Left colon (tissue), 2 donors: Measurements from ENCODE around the gene ULK1. TPM values are rescaled to one million over a fixed set of nuclear protein-coding genes. Genes with fewer than 3 reads are reported as not detected.

Experiments
- ATAC-seq: fragments of 200-7000 bp; cut with Tn5 transposase; one replicate; pipeline ENCODE4 v1.9.1; 2020; ENCODE audit warnings: mild to moderate bottlenecking, moderate library complexity
- DNase-seq, 2 donors: peaks; one replicate each; pipeline ENCODE4 v3.0.0-alpha.2; 2020
- intact Hi-C, 2 donors: fragments of 100-400 bp; cut with DNase I in 1 of 2; cut with micrococcal nuclease in 1 of 2; formaldehyde crosslinking; loops; one replicate each; pipeline versions ENCODE4 v1.11.2 to v1.14.0; 2022; cut with DNase I, micrococcal nuclease
- total RNA-seq, 2 donors: library from RNA; stranded (reverse); fragmentation: NEBNext Ultra II Directional; extraction: Animal tissue kit (Norgen Biotek cat#: 25700); gene quantifications; one replicate each; pipeline ENCODE4 v1.2.1, GENCODE V29; 2021
- donor health status: DM: no; HTN: no; CAD: no.
- donor health status: DM: yes; HTN: yes; CAD: no.

ULK1 gene
- total RNA-seq, 2 donors from 2014 or later = 18.0 to 29.8 TPM

DNA sequence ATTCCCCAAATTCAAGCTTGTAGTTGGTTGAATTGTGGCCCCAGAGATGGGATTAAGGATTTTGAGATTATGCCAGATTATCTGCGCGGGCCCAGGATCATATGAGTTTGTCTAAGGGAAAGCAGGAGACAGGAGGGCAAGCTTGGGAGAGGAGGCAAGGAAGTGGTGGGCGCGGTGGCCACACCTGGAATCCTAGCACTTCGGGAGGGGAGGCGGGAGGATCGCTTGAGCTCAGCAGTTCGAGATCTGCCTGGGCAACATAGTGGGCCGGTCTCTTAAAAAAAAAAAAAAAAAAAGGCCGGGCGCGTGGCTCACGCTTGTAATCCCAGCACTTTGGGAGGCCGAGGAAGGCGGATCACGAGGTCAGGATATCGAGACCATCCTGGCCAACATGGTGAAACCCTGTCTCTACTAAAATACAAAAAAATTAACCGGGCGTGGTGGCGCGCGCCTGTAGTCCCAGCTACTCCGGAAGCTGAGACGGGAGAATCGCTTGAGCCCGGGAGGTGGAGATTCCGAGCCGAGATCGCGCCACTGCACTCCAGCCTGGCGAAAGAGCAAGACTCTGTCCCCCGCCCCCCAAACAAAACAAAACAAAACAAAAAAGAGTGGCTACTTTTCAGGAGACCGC, 33.8 kb downstream of the ULK1 start:
- ATAC-seq (peak; percentile 24), DNase-seq (no peak)
- intact Hi-C loops = no loop called here

DNA sequence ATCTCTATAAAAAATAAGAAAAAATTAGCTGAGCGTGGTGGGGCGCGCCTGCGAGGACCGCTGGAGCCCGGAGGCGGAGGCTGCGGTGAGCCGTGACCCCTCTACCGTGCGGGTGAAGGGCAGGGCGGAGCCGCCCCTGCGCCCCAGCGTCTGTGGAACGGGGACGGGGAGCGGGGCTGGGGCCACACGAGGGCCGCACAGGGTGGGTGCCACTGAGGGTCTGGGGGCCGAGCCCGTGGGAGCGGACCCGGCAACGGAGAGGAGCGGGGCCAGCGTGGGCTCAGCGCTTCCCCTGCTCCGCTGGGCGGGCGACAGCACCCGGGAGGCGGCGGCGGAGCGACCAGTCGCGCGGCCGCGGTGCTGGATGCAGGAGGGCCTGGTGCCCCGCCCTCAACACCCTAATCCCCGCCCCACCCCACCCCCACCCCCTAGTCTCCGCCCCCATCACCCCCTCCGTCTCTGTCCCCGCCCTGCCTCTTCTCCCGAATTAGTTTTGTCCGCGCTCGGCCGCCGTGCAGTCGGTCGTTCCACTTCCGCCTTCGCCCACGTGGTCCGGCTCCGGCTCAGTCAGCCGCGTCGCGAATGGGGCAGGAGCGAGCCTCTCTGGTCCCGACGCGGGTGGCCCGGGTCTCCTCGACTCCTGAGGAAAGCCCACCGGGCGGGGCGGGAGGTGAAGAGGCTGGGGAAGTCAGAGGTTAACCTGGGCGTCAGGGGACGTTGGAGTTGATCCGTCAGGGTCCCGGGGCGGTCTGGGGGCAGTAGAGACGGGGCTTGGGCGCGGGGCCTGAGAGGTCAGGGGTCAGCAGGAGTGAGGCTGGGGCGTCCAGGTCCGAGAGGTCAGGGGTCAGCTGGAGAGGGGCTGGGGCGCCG, 34.5 kb downstream of the ULK1 start, which contains the start of gene PUS1:
TSS of gene PUS1 (plus strand) at position 566 of the 870 bp plus-strand sequence. CDS start 447 bp downstream, outside the sequence.
- ATAC-seq = peak; percentile 90

DNA sequence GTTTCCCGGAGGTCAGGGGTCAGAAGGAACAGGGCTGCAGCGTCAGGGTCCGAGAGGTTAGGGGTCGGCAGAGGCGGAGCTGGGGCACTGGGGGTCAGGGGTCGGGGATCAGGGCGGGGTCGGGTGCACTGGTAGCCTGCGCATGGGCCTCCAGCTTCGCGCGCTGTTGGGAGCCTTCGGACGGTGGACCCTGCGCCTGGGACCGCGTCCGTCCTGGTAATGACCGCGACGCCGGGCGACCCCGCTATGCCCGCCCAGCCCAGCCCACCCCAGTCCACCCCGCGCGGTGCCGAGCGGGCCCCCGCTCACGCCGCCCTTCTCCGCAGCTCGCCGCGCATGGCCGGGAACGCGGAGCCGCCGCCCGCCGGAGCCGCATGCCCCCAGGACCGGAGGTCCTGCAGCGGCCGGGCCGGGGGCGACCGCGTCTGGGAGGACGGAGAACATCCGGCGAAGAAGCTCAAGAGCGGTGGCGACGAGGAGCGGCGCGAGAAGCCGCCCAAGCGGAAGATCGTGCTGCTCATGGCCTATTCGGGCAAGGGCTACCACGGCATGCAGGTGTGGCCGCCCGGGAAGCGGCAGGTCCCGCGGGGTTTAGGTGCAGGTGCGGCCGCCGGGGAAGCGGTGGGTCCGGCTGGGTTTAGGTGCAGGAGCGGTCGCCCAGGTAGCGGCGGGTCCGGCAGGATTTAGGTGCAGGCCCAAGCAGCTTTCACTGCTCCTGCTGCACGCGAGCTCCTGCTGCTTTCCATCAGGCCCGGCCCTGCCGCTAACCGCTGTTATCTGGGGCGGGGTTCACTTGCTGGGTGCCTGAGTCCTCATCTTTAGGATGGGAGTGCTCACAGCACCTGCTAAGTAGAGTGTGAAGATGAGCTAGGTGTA, 35.4 kb downstream of the ULK1 start:
- DNase-seq (peak; percentile 51 to 58), ATAC-seq (peak; percentile 38)
- intact Hi-C loops = no loop called here

More for the DNA sequence above, 34.5 kb downstream of the ULK1 start, which contains the start of gene PUS1:
- intact Hi-C loops = no loop called here
- peak; percentile 93 to 94 for DNase-seq

DNA sequence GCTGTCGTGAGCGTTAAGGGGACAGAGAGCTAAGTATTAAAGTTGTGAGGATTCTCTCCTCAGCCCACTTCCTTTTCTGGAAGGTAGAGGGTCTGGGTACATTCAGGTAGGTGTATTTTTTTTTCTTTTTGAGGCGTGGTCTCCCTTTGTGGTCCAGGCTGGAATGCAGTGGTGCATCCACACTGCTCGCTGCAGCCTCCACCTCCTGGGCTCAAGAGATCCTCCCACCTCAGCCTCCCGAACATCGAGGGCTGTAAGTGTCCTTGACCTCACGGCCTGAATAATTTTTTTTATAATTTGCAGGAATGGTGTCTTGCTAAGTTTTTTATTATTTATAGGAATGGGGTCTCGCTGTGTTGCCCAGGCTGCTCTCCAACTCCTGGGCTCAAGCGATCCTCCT, 36.1 kb downstream of the ULK1 start:
- ATAC-seq (no peak), DNase-seq (no peak)
- intact Hi-C loops = no loop called here

DNA sequence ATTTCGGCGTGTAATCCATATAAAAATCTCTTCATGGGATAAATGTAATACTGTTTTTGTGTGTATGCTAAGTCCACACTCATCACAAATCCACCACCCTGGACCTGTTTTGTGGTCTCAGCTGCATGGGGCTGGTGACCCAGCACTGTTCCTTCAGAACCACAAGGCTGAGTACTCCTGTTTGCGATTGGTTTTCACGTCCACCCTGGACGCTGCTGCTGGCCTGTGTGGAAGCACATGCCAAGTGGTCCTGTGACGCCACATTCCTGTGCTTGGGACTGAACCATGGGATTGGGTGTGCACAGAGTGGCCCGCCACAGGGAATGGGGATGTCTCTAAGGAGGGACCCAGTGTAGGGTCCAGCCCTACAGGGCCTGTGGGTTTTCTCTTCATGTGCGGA, 39.0 kb downstream of the ULK1 start:
- DNase-seq (no peak), ATAC-seq (no peak)
- intact Hi-C loops = no loop called here

DNA sequence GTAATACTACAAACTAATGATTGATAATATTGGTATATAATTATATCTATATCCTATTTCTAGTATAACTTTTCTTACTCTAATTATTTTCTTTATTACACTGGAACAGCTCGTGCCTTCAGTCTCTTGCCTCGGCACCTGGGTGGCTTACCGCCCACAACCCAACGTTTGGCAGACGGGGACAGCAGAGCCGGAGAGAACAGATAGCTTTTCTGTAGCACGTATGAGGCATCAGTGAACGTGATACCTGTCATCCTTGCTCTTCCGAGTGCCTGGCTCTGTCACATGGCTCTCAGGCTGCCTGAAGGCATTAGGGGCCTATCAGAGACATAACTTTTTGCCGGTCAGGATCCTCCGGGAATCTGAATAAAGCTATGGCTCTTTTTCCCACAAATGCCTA, 40.1 kb downstream of the ULK1 start:
- intact Hi-C loops = no loop called here
- ATAC-seq = no peak
- DNase-seq = no peak

DNA sequence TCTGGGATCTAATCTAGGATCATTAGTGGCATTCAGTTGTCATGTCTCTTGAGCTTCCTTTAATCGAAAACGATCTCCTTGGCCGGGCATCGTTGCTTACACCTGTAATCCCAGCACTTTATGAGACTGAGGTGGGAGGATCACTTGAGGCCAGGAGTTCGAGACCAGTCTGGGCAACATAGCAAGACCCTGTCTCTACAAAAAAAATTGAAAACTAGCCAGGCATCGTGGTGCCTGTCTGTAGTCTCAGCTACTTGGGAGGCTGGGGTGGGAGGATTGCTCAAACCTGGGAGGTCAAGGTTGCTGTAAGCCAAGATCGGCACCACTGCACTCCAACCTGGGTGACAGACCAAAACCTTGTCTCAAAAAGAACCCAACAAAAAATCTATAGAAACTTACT, 43.7 kb downstream of the ULK1 start:
- intact Hi-C loops = no loop called here
- ATAC-seq (no peak), DNase-seq (no peak)

DNA sequence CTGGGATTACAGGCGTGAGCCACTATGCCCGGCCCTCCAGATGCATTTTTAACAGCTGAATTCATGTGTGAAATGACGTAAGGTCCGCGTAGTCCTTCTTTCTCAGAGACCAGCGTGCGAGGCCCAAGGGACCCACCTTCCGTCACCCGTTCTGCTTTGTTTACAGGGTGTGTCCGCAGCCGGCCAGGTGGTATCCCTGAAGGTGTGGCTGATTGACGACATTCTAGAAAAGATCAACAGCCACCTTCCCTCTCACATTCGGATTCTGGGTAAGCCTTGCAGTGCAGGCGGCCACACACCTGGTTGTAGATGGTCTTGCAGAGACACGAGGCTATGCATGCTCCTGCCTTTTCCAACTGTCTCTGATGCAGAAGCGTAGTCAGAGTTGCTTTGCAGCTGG, 44.6 kb downstream of the ULK1 start:
- DNase-seq (peak; percentile 73 to 87), ATAC-seq (peak; percentile 95)
- intact Hi-C loops = no loop called here

DNA sequence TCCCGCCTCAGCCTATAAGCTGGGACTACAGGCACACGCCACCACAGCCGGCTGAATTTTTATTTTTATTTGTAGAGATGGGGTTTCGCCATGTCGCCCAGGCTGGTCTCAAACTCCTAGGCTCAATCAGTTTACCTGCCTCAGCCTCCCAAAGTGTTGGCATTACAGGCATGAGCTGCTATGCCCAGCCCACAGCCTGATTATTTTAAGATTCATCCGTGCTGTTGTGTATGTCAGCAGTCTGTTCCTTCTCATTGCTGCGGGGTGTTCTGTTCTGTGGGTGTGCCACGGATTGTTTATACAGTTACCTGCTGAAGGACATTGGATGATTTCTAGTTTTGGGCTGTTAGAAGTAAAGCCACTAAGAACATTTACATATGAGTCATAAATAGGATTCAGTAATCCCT, 45.7 kb downstream of the ULK1 start:
- ATAC-seq (peak; percentile 50), DNase-seq (peak; percentile 9 to 33)
- intact Hi-C loops = no loop called here

DNA sequence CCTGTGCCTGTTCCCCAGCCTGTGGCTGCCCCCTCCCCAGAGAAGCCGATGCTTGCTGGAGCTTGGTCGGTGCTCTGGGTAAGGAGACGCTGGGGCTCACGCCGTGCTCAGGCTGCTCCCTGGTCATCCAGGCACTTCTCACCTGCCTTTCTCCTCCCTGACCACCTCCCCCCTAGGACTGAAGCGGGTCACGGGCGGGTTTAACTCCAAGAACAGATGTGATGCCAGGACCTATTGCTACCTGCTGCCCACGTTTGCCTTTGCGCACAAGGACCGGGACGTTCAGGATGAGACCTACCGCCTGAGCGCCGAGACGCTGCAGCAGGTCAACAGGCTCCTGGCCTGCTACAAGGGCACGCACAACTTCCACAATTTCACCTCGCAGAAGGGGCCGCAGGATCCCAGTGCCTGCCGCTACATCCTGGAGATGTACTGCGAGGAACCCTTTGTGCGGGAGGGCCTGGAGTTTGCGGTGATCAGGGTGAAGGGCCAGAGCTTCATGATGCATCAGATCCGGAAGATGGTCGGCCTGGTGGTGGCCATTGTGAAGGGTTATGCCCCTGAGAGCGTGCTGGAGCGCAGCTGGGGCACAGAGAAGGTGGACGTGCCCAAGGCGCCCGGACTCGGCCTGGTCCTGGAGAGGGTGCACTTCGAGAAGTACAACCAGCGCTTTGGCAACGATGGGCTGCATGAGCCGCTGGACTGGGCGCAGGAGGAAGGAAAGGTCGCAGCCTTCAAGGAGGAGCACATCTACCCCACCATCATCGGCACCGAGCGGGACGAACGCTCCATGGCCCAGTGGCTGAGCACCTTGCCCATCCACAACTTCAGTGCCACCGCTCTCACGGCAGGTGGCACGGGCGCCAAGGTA, 46.9 kb downstream of the ULK1 start:
- intact Hi-C loops = no loop called here
- peak; percentile 5 to 23 for DNase-seq
- no peak for ATAC-seq

DNA sequence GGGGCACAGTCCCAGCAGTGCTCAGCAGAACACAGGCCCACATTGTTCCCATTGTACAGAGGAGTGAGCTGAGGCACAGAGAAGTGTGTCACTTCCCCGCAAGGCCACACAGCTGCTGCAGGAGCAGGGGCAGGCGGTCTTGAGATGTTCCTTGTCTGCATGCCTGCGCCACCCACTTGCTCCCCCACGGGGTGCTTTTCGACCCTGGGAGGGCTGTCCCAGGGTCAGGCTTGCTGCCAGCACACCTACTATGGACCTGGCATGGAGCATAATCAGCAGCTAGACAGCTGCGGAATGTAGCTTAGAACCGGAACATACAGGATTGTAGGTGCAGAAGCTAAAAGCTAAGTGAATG, 47.5 kb downstream of the ULK1 start:
- peak in 1 of 2 donors; percentile 17 for DNase-seq
- intact Hi-C loops = no loop called here
- no peak for ATAC-seq

DNA sequence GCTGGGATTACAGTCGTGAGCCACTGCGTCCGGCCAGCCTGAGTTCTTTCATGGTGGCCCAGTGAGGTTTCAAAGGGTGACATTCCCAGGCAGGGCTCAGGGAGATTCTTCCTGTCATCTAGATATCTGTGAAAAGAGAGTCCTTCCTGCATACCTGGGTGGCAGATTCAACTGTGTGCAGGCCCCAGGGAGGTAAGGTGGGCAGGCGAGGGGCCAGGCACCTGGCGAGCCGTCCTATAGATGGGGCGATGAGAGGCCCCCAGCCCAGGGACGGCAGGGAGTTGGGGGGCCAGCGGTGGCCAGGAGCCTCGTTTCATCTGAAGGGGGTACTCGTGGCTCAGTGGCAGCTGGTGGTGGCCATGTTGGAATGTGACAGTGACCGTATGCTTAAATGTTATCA, 48.2 kb downstream of the ULK1 start:
- no peak for ATAC-seq
- DNase-seq = peak; percentile 3 to 15
- intact Hi-C loops = no loop called here

DNA sequence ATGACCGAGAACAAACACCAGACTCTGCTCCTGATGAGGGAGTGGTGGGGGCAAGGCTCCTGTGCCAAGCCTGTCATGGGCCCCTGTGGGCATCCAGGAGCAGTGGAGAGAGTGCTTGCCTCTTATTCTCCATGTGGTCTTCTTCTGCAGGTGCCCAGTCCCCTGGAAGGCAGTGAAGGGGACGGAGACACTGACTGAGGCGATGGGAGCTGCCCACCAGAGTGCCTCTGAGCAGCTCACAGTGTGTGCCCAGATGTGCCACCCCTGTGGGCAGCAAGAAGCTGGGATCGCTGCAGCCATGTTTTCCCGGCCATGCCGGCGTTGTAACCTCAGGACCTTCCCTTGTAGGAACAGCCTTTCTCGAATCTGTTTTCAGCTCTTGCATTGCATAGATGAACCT, 49.0 kb downstream of the ULK1 start:
- intact Hi-C loops = no loop called here
- no peak for ATAC-seq

DNA sequence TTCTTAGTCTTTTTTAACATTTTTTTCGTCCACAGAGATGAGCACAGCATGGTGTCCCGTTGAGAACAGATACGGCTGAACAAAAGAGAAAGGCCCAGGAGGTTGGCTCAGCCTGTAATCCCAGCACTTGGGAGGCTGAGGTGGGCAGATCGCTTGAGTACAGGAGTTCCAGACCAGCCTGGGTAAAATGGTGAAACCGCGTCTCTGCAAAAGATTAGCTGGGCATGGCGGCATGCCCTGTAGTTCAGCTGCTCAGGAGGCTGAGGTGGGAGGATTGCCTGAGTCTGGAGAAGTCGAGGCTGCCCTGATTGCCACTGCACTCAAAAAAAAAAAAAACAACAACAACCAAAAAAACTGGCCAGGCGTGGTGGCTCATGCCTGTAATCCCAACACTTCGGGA, 49.5 kb downstream of the ULK1 start:
- DNase-seq (peak; percentile 1 to 14), ATAC-seq (no peak)
- intact Hi-C loops = no loop called here

More for the DNA sequence above, 49.0 kb downstream of the ULK1 start:
- DNase-seq = peak; percentile 3 to 11

DNA sequence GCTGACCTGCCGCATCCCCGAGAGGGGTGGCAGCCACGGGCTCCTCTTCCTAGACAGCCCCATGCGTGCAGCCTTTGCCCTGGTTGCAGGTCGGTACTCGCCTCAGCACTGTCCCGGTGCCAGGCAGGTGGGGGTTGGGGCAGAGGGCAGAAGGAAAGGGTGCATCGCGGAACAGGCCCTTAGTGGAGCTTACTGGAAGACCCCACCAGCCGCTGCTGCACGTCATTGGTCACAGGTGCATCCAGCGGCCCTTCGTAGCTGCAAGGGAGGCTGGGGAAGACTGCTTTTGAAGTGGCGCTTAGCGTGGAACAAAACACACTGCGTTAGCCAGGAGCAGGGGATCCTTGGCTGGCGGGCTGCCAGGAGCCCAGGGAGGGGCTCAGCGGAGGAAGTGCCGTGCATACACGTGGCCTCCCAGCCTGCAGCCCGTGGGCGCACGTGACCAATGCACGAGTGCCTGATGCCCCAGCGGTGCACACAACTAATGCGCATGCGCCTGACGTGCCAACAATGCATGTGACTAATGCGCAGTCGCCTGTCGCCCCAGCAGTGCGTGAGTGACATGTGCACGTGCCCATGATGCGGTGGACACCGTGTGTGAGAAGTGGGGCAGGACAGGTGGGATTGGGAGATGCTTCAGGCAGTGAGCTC, 50.3 kb downstream of the ULK1 start:
- intact Hi-C loops = no loop called here
- ATAC-seq (no peak), DNase-seq (peak in 1 of 2 donors; percentile 23)

DNA sequence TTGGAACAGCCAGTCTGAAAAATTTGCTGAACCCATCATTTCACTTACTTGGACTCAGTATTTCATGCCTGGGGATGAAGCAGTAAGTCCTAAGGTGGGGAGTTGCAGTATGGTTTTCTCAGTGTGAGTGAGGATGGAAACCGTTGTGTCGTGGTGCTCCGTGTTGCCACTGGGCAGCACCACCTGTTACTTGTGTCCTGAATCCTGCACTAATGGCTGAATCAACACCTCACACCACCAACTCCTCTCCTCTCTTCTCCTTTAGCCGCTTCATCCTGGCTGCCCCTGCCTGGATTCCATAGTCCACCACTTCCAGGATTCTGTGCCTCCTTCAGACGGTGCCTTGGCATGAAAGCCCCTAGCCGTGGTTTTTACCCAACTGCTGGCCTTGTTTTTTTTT, 52.3 kb downstream of the ULK1 start:
- peak in 1 of 2 donors; percentile 1 for DNase-seq
- intact Hi-C loops = no loop called here
- ATAC-seq = no peak

DNA sequence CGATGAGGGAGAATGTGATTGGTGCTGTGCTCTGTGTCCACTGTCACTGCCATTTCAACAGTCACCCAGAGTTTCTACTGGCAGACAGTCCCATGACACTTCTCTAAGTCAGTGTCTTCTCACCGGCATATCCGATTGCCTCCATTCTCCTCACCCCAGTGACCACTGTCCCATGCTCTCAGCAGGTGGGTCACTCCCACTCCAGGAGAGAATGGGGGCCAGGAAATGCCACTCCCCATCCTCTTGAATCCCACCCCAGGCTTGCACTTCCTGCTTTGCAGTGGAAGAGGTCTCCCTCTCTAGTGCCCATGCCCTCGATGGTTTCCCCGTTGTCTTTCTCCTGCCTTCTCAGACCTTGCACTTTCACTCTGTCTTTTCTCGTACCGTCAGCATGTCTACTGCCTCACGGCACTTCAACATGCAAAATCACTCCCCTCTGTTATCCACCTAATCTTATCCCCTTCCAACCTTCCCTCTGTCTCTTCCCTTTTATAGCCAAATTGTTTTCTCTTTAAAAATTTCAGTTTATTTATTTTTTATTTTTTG, 53.1 kb downstream of the ULK1 start:
- intact Hi-C loops = no loop called here
- DNase-seq = peak in 1 of 2 donors; percentile 0
- no peak for ATAC-seq
